ENCODE data around the gene TUBG1. TPM values are rescaled to one million over a fixed set of nuclear protein-coding genes. Genes with fewer than 3 reads are reported as not detected.

The TUBG1 gene
- total and polyA plus RNA-seq, 10 of the 15 experiments (the other 5 are each of a cell fraction or from before 2014, with no cell fraction given): 40.0 to 256 (median 107) TPM

GRCh38 chr17:42577532-42578281, 31.8 kb upstream of the TUBG1 start, which contains the start of gene PSMC3IP (continued):
- TF ChIP-seq HCFC1 (IDR thresholded peaks at IDR 0.05; ENCODE audit: low read length) (peak; percentile 66), CBX3 (IDR thresholded peaks at IDR 0.05; ENCODE audit: borderline replicate concordance, low read depth) (no peak), TARDBP (IDR thresholded peaks at IDR 0.05; ENCODE audit: borderline replicate concordance) (no peak), IRF4 (IDR thresholded peaks at IDR 0.05; ENCODE audit: low read depth, low read length) (no peak), YBX1 (IDR thresholded peaks at IDR 0.05) (no peak), STAT1 (conservative IDR thresholded peaks at IDR 0.05) (no peak), KAT2A (conservative IDR thresholded peaks at IDR 0.05; ENCODE audit: control insufficient read depth, low read depth, low read length) (no peak), IKZF2 (IDR thresholded peaks at IDR 0.05) (no peak; a peak in 1 of 4 replicates), MLLT1 (IDR thresholded peaks at IDR 0.05) (no peak; the same call in 1 of the 2 replicates), NFYB (IDR thresholded peaks at IDR 0.05; ENCODE audit: insufficient read depth, low read depth, low read length) (peak; percentile 94), TCF3 (IDR thresholded peaks at IDR 0.05; ENCODE audit: borderline replicate concordance, insufficient read depth, low read depth, low read length) (no peak), PKNOX1 (IDR thresholded peaks at IDR 0.05) (peak; percentile 77), ZBTB40 (IDR thresholded peaks at IDR 0.05; ENCODE audit: borderline replicate concordance) (peak; percentile 96), BACH1 (IDR thresholded peaks at IDR 0.05; ENCODE audit: borderline replicate concordance) (no peak), RB1 (IDR thresholded peaks at IDR 0.05; ENCODE audit: borderline replicate concordance) (peak; percentile 99; the same call in 1 of the 2 replicates), ATF7 (IDR thresholded peaks at IDR 0.05; ENCODE audit: low read depth) (peak; percentile 13; the same call in 1 of the 2 replicates), E4F1 (IDR thresholded peaks at IDR 0.05; ENCODE audit: borderline replicate concordance, partially characterized antibody) (peak; percentile 25), LARP7 (IDR thresholded peaks at IDR 0.05) (peak; percentile 60), USF2 (IDR thresholded peaks at IDR 0.05; ENCODE audit: borderline replicate concordance, low read depth, low read length) (no peak), SP1 (IDR thresholded peaks at IDR 0.05; ENCODE audit: low read depth, low read length) (peak; percentile 80), ZNF274 (IDR thresholded peaks at IDR 0.05; ENCODE audit: insufficient read depth, insufficient read length) (no peak)
